Measurements from ENCODE around the gene LINC00237.

- no peak for TF ChIP-seq CTCF (IDR thresholded peaks at IDR 0.05; ENCODE audit: low read depth, low read length)
- TF ChIP-seq EZH2phosphoT487 (IDR thresholded peaks at IDR 0.05; ENCODE audit: low read depth): no peak
Measured at GRCh38 chr20:21134883-21135493, 28.8 kb upstream of the LINC00237 start.

All from OCI-LY3 (cell line).